GM19438 (cell line): ENCODE results near the gene PRKCQ.
A peak's percentile ranks its signal among the peaks of the same experiment; 100 is the strongest.
"Not testable (repeated sequence)": the region's sequence is repeated elsewhere in the genome, so short reads cannot be mapped to it uniquely, and the experiment has no call there.

ENCODE experiments used
- ATAC-seq: cut with Tn5 transposase; IDR thresholded peaks from one replicate; pipeline ENCODE4 v1.9.1; 2021; ENCODE audit warnings: low read depth; ENCODE audit not compliant: unreplicated experiment

Gene PRKCQ

GRCh38 chr10:6494936-6495592, 85.0 kb downstream of the PRKCQ start:
- ATAC-seq = no peak

GRCh38 chr10:6494442-6494819, 85.6 kb downstream of the PRKCQ start:
- no peak for ATAC-seq

- no peak for ATAC-seq
Measured at GRCh38 chr10:6493521-6494441, 86.3 kb downstream of the PRKCQ start.

- ATAC-seq = no peak
Measured at GRCh38 chr10:6492896-6493295, 87.2 kb downstream of the PRKCQ start.

- no peak for ATAC-seq
Measured at GRCh38 chr10:6491841-6492609, 88.1 kb downstream of the PRKCQ start.

GRCh38 chr10:6490614-6491013, 89.5 kb downstream of the PRKCQ start:
- no peak for ATAC-seq

- ATAC-seq = no peak
Measured at GRCh38 chr10:6487920-6488319, 92.2 kb downstream of the PRKCQ start.

GRCh38 chr10:6486309-6486708, 93.8 kb downstream of the PRKCQ start:
- ATAC-seq = no peak

GRCh38 chr10:6482737-6483357, 97.2 kb downstream of the PRKCQ start:
- no peak for ATAC-seq

- no peak for ATAC-seq
Measured at GRCh38 chr10:6478722-6479121, 101.4 kb downstream of the PRKCQ start.

GRCh38 chr10:6476989-6477388, 103.1 kb downstream of the PRKCQ start:
- no peak for ATAC-seq

- ATAC-seq = no peak
Measured at GRCh38 chr10:6474871-6475270, 105.2 kb downstream of the PRKCQ start.

- peak; percentile 76 for ATAC-seq
Measured at GRCh38 chr10:6473901-6474370, 106.1 kb downstream of the PRKCQ start.

GRCh38 chr10:6473430-6473829, 106.6 kb downstream of the PRKCQ start:
- ATAC-seq = peak; percentile 61

- ATAC-seq = not testable (repeated sequence)
Measured at GRCh38 chr10:6472710-6473005, 107.4 kb downstream of the PRKCQ start.

- ATAC-seq = no peak
Measured at GRCh38 chr10:6470894-6471618, 109.0 kb downstream of the PRKCQ start.

GRCh38 chr10:6469661-6470060, 110.4 kb downstream of the PRKCQ start:
- no peak for ATAC-seq

GRCh38 chr10:6465854-6466601, 114.0 kb downstream of the PRKCQ start:
- no peak for ATAC-seq

- ATAC-seq = no peak
Measured at GRCh38 chr10:6465437-6465836, 114.6 kb downstream of the PRKCQ start.
